Ishikawa (cell line): ENCODE data around the gene PSAP.

ENCODE experiments used
- EGR1 ChIP-seq: IDR thresholded peaks from 2 replicates; pipeline ENCODE4 v1.6.1; 2012
- EP300 ChIP-seq: IDR thresholded peaks from 2 replicates; pipeline ENCODE4 v1.6.1; 2012; ENCODE audit warnings: borderline replicate concordance
- FOXM1 ChIP-seq: IDR thresholded peaks from 2 replicates; pipeline ENCODE4 v1.6.1; 2012; ENCODE audit warnings: low read depth, borderline replicate concordance
- TEAD4 ChIP-seq: IDR thresholded peaks from 2 replicates; pipeline ENCODE4 v1.6.1; 2012
- YY1 ChIP-seq: IDR thresholded peaks from 2 replicates; pipeline ENCODE4 v1.6.1; 2012; ENCODE audit warnings: low read depth
- TF ChIP-seq, protein P1 (sequence below): IDR thresholded peaks from 2 replicates; pipeline ENCODE4 v1.6.1; 2012; ENCODE audit warnings: low read depth, mild to moderate bottlenecking

DNA sequence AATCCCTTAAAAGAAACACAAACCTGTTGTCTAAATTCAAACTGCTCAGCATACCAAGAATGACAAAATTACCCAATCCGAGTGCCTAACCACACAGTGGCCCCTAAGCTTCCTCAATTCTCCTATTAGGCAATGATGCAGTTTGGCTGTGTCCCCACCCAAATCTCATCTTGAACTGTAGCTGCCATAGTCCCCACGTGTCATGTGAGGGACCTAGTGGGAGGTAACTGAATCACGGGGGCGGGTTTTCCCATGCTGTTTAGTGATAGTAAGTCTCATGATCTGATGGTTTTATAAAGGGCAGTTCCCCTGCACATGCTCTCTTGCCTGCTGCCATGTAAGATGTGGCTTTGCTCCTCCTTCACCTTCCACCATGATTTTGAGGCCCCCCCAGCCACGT is 21.9 kb downstream of the PSAP start:
- TF ChIP-seq TEAD4 (no peak), FOXM1 (no peak), EGR1 (no peak), YY1 (no peak), EP300 (no peak)
- TF ChIP-seq, protein P1, sequence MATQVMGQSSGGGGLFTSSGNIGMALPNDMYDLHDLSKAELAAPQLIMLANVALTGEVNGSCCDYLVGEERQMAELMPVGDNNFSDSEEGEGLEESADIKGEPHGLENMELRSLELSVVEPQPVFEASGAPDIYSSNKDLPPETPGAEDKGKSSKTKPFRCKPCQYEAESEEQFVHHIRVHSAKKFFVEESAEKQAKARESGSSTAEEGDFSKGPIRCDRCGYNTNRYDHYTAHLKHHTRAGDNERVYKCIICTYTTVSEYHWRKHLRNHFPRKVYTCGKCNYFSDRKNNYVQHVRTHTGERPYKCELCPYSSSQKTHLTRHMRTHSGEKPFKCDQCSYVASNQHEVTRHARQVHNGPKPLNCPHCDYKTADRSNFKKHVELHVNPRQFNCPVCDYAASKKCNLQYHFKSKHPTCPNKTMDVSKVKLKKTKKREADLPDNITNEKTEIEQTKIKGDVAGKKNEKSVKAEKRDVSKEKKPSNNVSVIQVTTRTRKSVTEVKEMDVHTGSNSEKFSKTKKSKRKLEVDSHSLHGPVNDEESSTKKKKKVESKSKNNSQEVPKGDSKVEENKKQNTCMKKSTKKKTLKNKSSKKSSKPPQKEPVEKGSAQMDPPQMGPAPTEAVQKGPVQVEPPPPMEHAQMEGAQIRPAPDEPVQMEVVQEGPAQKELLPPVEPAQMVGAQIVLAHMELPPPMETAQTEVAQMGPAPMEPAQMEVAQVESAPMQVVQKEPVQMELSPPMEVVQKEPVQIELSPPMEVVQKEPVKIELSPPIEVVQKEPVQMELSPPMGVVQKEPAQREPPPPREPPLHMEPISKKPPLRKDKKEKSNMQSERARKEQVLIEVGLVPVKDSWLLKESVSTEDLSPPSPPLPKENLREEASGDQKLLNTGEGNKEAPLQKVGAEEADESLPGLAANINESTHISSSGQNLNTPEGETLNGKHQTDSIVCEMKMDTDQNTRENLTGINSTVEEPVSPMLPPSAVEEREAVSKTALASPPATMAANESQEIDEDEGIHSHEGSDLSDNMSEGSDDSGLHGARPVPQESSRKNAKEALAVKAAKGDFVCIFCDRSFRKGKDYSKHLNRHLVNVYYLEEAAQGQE, result no peak
